Smooth muscle cell (in vitro differentiated cells): ENCODE measurements around the gene CAPN9. TPM values are rescaled to one million over a fixed set of nuclear protein-coding genes. Genes with fewer than 3 reads are reported as not detected.

ENCODE experiments used
- DNase-seq: peaks from one replicate; lab custom pipeline; 2025; ENCODE audit not compliant: unreplicated experiment; lab: John Stamatoyannopoulos, UW
- H2AFZ ChIP-seq: fragments of 200-600 bp; sonication (generic); 2 replicates; pipeline ENCODE4 v1.6.0; 2016; ENCODE audit warnings: antibody characterized with exemption, low read depth, mild to moderate bottlenecking
- H3F3A ChIP-seq: fragments of 200-600 bp; sonication (generic); 2 replicates; pipeline ENCODE4 v1.6.0; 2017; ENCODE audit warnings: antibody characterized with exemption, low read depth
- H3K27ac ChIP-seq: fragments of 200-600 bp; sonication (generic); 2 replicates; pipeline ENCODE4 v1.5.1; 2016; ENCODE audit warnings: low read depth, mild to moderate bottlenecking
- H3K27me3 ChIP-seq: fragments of 200-600 bp; sonication (generic); 2 replicates; pipeline ENCODE4 v1.6.1; 2016; ENCODE audit warnings: low read depth, mild to moderate bottlenecking
- H3K36me3 ChIP-seq: fragments of 200-600 bp; sonication (generic); 2 replicates; pipeline ENCODE4 v1.5.1; 2016; ENCODE audit warnings: low read depth
- H3K4me1 ChIP-seq: fragments of 200-600 bp; sonication (generic); 2 replicates; pipeline ENCODE4 v1.5.1; 2016; ENCODE audit warnings: low read depth
- H3K4me2 ChIP-seq: fragments of 200-600 bp; sonication (generic); 2 replicates; pipeline ENCODE4 v1.6.0; 2016; ENCODE audit warnings: mild to moderate bottlenecking
- H3K4me3 ChIP-seq: fragments of 200-600 bp; sonication (generic); 2 replicates; pipeline ENCODE4 v1.5.1; 2016; ENCODE audit warnings: mild to moderate bottlenecking
- H3K79me2 ChIP-seq: fragments of 200-600 bp; sonication (generic); 2 replicates; pipeline ENCODE4 v1.6.0; 2016; ENCODE audit warnings: low read depth, mild to moderate bottlenecking
- H3K9ac ChIP-seq: fragments of 200-600 bp; sonication (generic); 2 replicates; pipeline ENCODE4 v1.6.0; 2016; ENCODE audit warnings: low read depth
- H3K9me3 ChIP-seq: fragments of 200-600 bp; sonication (generic); replicated peaks from 2 replicates; pipeline ENCODE4 v1.5.1; 2016; ENCODE audit warnings: low read depth
- H4K20me1 ChIP-seq: fragments of 200-600 bp; sonication (generic); 2 replicates; pipeline ENCODE4 v1.6.0; 2016; ENCODE audit warnings: low read depth
- WGBS: methylation state at CpG from one replicate; pipeline ENCODE4 v1.1.7; 2016; ENCODE audit warnings: low lambda C conversion rate; 5-methylcytosine and 5-hydroxymethylcytosine counted together
- polyA plus RNA-seq: library from polyadenylated mRNA; unstranded; fragments of >200 nt; fragmentation: Nextera tagmentation; extraction: Ambion mirVana; gene quantifications from 2 replicates; pipeline ENCODE4 v1.2.1, GENCODE V29; 2016
- total RNA-seq: library from RNA; depleted of rRNA; stranded (reverse); fragments of >200 nt; gene quantifications from 2 replicates; pipeline ENCODE4 v1.2.3, GENCODE V29; 2014
- TF ChIP-seq, protein P1 (sequence below): fragments of 200-600 bp; sonication (generic); IDR thresholded peaks from 2 replicates; pipeline ENCODE4 v1.5.1; 2017; ENCODE audit warnings: borderline replicate concordance, mild to moderate bottlenecking, antibody characterized with exemption; ENCODE audit not compliant: insufficient read depth, poor library complexity, severe bottlenecking

CAPN9 gene
- total and polyA plus RNA-seq, 2 experiments from 2014 or later = not detected

DNA sequence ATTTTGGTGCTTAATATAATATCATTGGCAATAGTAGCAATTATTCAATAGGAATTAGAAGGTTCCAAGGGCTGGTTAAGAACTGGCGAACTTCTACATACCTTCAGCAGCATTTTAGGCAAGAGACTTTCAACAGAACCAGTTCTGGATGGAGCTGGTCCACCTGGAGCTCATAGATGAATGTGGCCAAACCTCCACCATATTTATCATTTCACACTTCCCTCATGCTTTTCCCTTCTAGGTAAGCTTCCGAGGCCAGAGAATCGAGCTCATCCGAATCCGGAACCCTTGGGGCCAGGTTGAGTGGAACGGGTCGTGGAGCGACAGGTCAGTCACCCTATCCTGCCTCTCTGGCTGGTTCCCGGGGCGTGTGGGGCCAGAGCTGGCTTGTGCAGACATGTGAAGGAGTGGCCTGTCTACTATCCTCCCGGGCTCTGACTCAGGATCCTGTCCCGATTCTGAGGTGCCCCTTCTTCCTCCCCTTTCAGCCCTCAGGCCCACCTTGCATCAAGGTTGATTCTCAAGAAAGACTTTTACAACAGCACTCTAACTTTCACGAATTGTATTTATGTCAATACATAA, 24.7 kb downstream of the CAPN9 start:
- H3K27ac ChIP-seq = no peak overlapping the region
- no peak overlapping the region for H2AFZ ChIP-seq
- no peaks in the 10 kb centered on the region for H3K36me3 ChIP-seq
- TF ChIP-seq, protein P1, sequence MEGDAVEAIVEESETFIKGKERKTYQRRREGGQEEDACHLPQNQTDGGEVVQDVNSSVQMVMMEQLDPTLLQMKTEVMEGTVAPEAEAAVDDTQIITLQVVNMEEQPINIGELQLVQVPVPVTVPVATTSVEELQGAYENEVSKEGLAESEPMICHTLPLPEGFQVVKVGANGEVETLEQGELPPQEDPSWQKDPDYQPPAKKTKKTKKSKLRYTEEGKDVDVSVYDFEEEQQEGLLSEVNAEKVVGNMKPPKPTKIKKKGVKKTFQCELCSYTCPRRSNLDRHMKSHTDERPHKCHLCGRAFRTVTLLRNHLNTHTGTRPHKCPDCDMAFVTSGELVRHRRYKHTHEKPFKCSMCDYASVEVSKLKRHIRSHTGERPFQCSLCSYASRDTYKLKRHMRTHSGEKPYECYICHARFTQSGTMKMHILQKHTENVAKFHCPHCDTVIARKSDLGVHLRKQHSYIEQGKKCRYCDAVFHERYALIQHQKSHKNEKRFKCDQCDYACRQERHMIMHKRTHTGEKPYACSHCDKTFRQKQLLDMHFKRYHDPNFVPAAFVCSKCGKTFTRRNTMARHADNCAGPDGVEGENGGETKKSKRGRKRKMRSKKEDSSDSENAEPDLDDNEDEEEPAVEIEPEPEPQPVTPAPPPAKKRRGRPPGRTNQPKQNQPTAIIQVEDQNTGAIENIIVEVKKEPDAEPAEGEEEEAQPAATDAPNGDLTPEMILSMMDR = no peak
- H3K79me2 ChIP-seq = no peaks in the 10 kb centered on the region
- H3K4me2 ChIP-seq = no peak overlapping the region
- H3K9ac ChIP-seq = no peak overlapping the region
- no peak overlapping the region for H3K4me3 ChIP-seq
- no peaks in the 10 kb centered on the region for H3K4me1 ChIP-seq
- DNase-seq = no peak
- WGBS = 79% methylated on average over 13 of the region's 13 CpGs
- no peaks in the 10 kb centered on the region for H3K27me3 ChIP-seq
- no peaks in the 10 kb centered on the region for H3F3A ChIP-seq
- H3K9me3 ChIP-seq = no peaks in the 10 kb centered on the region
- H4K20me1 ChIP-seq = no peaks in the 10 kb centered on the region

DNA sequence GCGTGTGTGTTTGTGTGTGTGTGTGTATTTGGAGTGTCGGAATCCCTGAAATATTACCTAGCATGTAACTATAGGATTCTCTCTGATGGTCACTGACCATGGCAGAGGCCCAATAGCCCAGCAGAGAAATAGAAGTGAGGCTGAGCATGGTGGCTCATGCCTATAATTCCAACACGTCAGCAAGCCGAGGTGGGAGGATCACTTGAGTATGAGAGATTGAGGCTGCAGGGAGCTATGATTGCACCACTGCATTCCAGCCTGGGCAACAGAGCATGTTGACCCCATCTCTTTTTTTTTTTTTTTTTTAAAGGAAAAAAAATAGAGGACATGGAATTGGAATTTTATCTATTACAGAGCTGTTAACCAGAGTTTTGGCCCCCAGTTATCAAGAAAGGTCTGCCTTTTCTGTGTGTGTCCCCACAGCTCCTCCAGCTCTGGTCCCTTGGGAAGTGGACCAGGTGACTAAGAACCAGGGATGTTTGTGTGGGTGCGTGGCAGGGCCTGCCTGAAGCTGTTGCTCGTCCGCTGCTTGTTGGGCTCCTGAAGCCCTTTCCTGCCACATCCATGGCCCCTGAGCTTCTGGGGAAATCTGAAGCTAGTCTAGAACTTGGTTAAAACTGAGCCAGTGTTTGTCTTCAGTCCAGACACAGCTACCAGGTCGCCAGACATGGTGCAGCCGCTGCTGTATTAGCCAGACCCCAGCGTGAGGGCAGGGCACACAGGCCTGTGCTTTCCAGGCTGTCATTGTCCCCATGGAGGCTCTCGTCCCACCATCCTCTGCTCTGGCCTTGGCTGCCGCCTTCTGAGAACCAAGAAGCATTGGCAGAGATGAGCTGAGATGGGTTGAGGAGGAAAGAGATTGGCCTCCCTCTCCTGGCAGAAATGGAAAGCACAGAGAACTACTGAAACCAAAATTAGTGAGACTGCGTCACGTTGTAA, 25.5 kb downstream of the CAPN9 start:
- H4K20me1 ChIP-seq = no peaks in the 10 kb centered on the region
- no peaks in the 10 kb centered on the region for H3K79me2 ChIP-seq
- 63% methylated on average over 14 of the region's 14 CpGs for WGBS
- H3K27me3 ChIP-seq = no peaks in the 10 kb centered on the region
- H3F3A ChIP-seq = no peaks in the 10 kb centered on the region
- TF ChIP-seq, protein P1 = peak; percentile 45
- H2AFZ ChIP-seq = no peak overlapping the region
- H3K4me1 ChIP-seq = no peaks in the 10 kb centered on the region
- H3K9ac ChIP-seq = no peak overlapping the region
- H3K9me3 ChIP-seq = no peaks in the 10 kb centered on the region
- H3K27ac ChIP-seq = peak overlapping the region; percentile 46
- no peak for DNase-seq
- no peak overlapping the region for H3K4me2 ChIP-seq
- no peaks in the 10 kb centered on the region for H3K36me3 ChIP-seq
- H3K4me3 ChIP-seq = no peak overlapping the region

DNA sequence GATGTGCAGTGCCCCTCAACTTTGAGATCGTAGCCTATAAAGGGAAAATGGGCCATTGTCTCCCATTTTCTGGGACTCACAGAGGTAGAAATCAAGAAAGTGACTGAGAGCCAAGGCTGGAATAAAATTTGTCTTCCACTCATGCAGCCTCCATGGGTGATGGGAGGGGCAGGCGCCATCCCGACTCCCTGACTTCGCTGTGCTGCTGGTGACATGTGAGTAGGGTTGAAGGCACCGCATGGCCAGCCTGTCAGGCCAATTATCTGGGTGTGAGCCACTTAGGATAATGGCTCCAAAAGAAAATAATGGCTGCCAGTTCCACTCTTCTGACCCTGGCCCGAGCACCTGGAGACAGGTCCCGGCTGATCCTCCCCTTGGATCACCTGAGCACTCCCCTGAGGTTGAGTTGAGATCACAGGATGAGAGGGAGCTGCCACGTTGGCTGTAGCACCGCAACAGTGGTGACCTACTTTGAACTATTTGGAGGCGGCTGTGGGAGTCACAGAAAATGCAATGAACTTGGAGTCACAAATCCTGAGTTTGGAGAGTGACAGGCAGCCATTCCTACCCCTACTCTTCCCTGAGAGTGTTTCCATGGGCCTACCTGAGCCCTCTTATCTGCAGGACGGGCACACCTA, 26.3 kb downstream of the CAPN9 start:
- no peaks in the 10 kb centered on the region for H3F3A ChIP-seq
- H3K4me1 ChIP-seq = no peaks in the 10 kb centered on the region
- no peak overlapping the region for H3K27ac ChIP-seq
- TF ChIP-seq, protein P1 = no peak
- no peak overlapping the region for H3K9ac ChIP-seq
- no peaks in the 10 kb centered on the region for H3K36me3 ChIP-seq
- WGBS = 75% methylated on average over 11 of the region's 11 CpGs
- H4K20me1 ChIP-seq = no peaks in the 10 kb centered on the region
- no peaks in the 10 kb centered on the region for H3K27me3 ChIP-seq
- no peak overlapping the region for H3K4me3 ChIP-seq
- DNase-seq = no peak
- no peak overlapping the region for H3K4me2 ChIP-seq
- no peaks in the 10 kb centered on the region for H3K79me2 ChIP-seq
- H2AFZ ChIP-seq = no peak overlapping the region
- H3K9me3 ChIP-seq = no peaks in the 10 kb centered on the region
